NCI-H1105 treated with DMSO at 0.1 percent for 48 hours (cell line): ENCODE data around the gene SPDEF.

Source experiments
- DNase-seq: peaks from one replicate; lab custom pipeline; 2025; lab: John Stamatoyannopoulos, UW

Gene SPDEF

GRCh38 chr6:34527751-34528670, 28.1 kb downstream of the SPDEF start:
- DNase-seq, result no peak

GRCh38 chr6:34526992-34527728, 29.0 kb downstream of the SPDEF start:
- peak; percentile 93 for DNase-seq

GRCh38 chr6:34526241-34526972, 29.7 kb downstream of the SPDEF start:
- DNase-seq, result no peak

- DNase-seq, result no peak
These were observed 30.5 kb downstream of the SPDEF start for GRCh38 chr6:34525431-34526175.

- DNase-seq, result no peak
These were observed 31.2 kb downstream of the SPDEF start for GRCh38 chr6:34524971-34525370.

GRCh38 chr6:34524499-34524898, 31.6 kb downstream of the SPDEF start:
- DNase-seq, result no peak

GRCh38 chr6:34523441-34524206, 32.5 kb downstream of the SPDEF start:
- DNase-seq, result no peak

GRCh38 chr6:34522761-34523160, 33.4 kb downstream of the SPDEF start:
- no peak for DNase-seq

- DNase-seq, result no peak
These were observed 34.5 kb downstream of the SPDEF start for GRCh38 chr6:34521463-34522285.

- DNase-seq, result no peak
These were observed 35.3 kb downstream of the SPDEF start for GRCh38 chr6:34520645-34521462.

GRCh38 chr6:34519971-34520644, 36.0 kb downstream of the SPDEF start:
- DNase-seq, result no peak

- DNase-seq, result no peak
These were observed 37.3 kb downstream of the SPDEF start for GRCh38 chr6:34518669-34519365.

- DNase-seq, result no peak
These were observed 38.2 kb downstream of the SPDEF start for GRCh38 chr6:34517966-34518365.

GRCh38 chr6:34517461-34517881, 38.7 kb downstream of the SPDEF start:
- DNase-seq, result no peak

GRCh38 chr6:34516391-34517324, 39.5 kb downstream of the SPDEF start:
- DNase-seq, result no peak

GRCh38 chr6:34515473-34516387, 40.4 kb downstream of the SPDEF start:
- no peak for DNase-seq
